Tongue (tissue), 2 donors: ENCODE data around the gene EGLN1. TPM values are rescaled to one million over a fixed set of nuclear protein-coding genes. Genes with fewer than 3 reads are reported as not detected.
"Not testable (repeated sequence)": the region's sequence is repeated elsewhere in the genome, so short reads cannot be mapped to it uniquely, and the experiment has no call there.

Experiments used
- DNase-seq: peaks from one replicate; pipeline ENCODE4 v3.0.0-alpha.2; 2015
- total RNA-seq: library from RNA; depleted of rRNA; stranded (reverse); fragments of >200 nt; gene quantifications from one replicate; pipeline ENCODE4 v1.2.3, GENCODE V29; 2014

Gene EGLN1
- 91.9 TPM for total RNA-seq

GRCh38 chr1:231421971-231422797 lies at the start of gene EGLN1:
Gene EGLN1, minus strand, starts transcription at chr1:231422287. Its CDS starts 399 bp downstream, at chr1:231421888.
- peak; percentile 94 for DNase-seq

- DNase-seq, result not testable (repeated sequence)
These were observed 49.4 kb upstream of the EGLN1 start for GRCh38 chr1:231471500-231471899.

GRCh38 chr1:231471027-231471426 lies 48.9 kb upstream of the EGLN1 start:
- DNase-seq, result not testable (repeated sequence)

GRCh38 chr1:231467986-231468385 lies 45.9 kb upstream of the EGLN1 start:
- DNase-seq, result no peak

- no peak for DNase-seq
These were observed 43.0 kb upstream of the EGLN1 start for GRCh38 chr1:231465051-231465450.

- no peak for DNase-seq
These were observed 41.5 kb upstream of the EGLN1 start for GRCh38 chr1:231463541-231463940.

- DNase-seq, result no peak
These were observed 38.5 kb upstream of the EGLN1 start for GRCh38 chr1:231460614-231461013.

GRCh38 chr1:231459438-231459837 lies 37.4 kb upstream of the EGLN1 start:
- DNase-seq, result not testable (repeated sequence)

GRCh38 chr1:231457956-231458355 lies 35.9 kb upstream of the EGLN1 start:
- DNase-seq, result not testable (repeated sequence)

- not testable (repeated sequence) for DNase-seq
These were observed 32.0 kb upstream of the EGLN1 start for GRCh38 chr1:231454133-231454532.

GRCh38 chr1:231446138-231446537 lies 24.1 kb upstream of the EGLN1 start:
- peak; percentile 0 for DNase-seq

GRCh38 chr1:231444059-231444458 lies 22.0 kb upstream of the EGLN1 start:
- DNase-seq, result no peak

- DNase-seq, result no peak
These were observed 21.3 kb upstream of the EGLN1 start for GRCh38 chr1:231443363-231443762.

- DNase-seq, result no peak
These were observed 20.6 kb upstream of the EGLN1 start for GRCh38 chr1:231442735-231443134.

GRCh38 chr1:231432996-231433395 lies 10.9 kb upstream of the EGLN1 start:
- no peak for DNase-seq

- DNase-seq, result no peak
These were observed 9.8 kb upstream of the EGLN1 start for GRCh38 chr1:231431665-231432415.

- not testable (repeated sequence) for DNase-seq
These were observed 8.7 kb upstream of the EGLN1 start for GRCh38 chr1:231430678-231431352.

- no peak for DNase-seq
These were observed 6.3 kb upstream of the EGLN1 start for GRCh38 chr1:231428377-231428776.

- DNase-seq, result peak; percentile 28
These were observed 3.1 kb upstream of the EGLN1 start for GRCh38 chr1:231424950-231425805.

- no peak for DNase-seq
These were observed 1.6 kb upstream of the EGLN1 start for GRCh38 chr1:231423648-231424047.

- DNase-seq, result peak; percentile 14
These were observed 767 bp upstream of the EGLN1 start for GRCh38 chr1:231422798-231423309.
